Putamen (tissue), 1 donor: ENCODE data around the gene NUDT2.
"Not testable (repeated sequence)": the region's sequence is repeated elsewhere in the genome, so short reads cannot be mapped to it uniquely, and the experiment has no call there.

Experiments
- DNase-seq: peaks from one replicate; pipeline ENCODE4 v3.0.0-alpha.2; 2016; ENCODE audit warnings: low spot score

NUDT2 gene

GRCh38 chr9:34328987-34329832 lies at the start of gene NUDT2, which contains the start of gene KIF24:
Gene NUDT2, plus strand, starts transcription at chr9:34329569. Its CDS starts 9,471 bp downstream, at chr9:34339040.
Gene KIF24, minus strand, starts transcription at chr9:34329268. Its CDS starts 17,922 bp downstream, at chr9:34311346.
- peak; percentile 100 for DNase-seq

- DNase-seq: no peak
Observed at GRCh38 chr9:34282096-34282495, 47.3 kb upstream of the NUDT2 start.

GRCh38 chr9:34289159-34289558 lies 40.2 kb upstream of the NUDT2 start:
- DNase-seq: peak; percentile 39

- no peak for DNase-seq
Observed at GRCh38 chr9:34291023-34291422, 38.3 kb upstream of the NUDT2 start.

- no peak for DNase-seq
Observed at GRCh38 chr9:34291423-34291822, 37.9 kb upstream of the NUDT2 start.

- DNase-seq: no peak
Observed at GRCh38 chr9:34292552-34292951, 36.8 kb upstream of the NUDT2 start.

GRCh38 chr9:34301064-34301463 lies 28.3 kb upstream of the NUDT2 start:
- not testable (repeated sequence) for DNase-seq

- DNase-seq: not testable (repeated sequence)
Observed at GRCh38 chr9:34308316-34308715, 21.1 kb upstream of the NUDT2 start.

GRCh38 chr9:34310215-34310614 lies 19.2 kb upstream of the NUDT2 start:
- no peak for DNase-seq

- no peak for DNase-seq
Observed at GRCh38 chr9:34311499-34312185, 17.7 kb upstream of the NUDT2 start.

- DNase-seq: no peak
Observed at GRCh38 chr9:34317436-34317835, 11.9 kb upstream of the NUDT2 start.

- no peak for DNase-seq
Observed at GRCh38 chr9:34318163-34318790, 11.1 kb upstream of the NUDT2 start.

- no peak for DNase-seq
Observed at GRCh38 chr9:34321451-34321850, 7.9 kb upstream of the NUDT2 start.

GRCh38 chr9:34322899-34323591 lies 6.3 kb upstream of the NUDT2 start:
- DNase-seq: no peak

- DNase-seq: no peak
Observed at GRCh38 chr9:34326690-34327089, 2.7 kb upstream of the NUDT2 start.

- no peak for DNase-seq
Observed at GRCh38 chr9:34328500-34328986, 826 bp upstream of the NUDT2 start.

GRCh38 chr9:34331196-34331595 lies 1.8 kb downstream of the NUDT2 start:
- no peak for DNase-seq

GRCh38 chr9:34332076-34332964 lies 3.0 kb downstream of the NUDT2 start:
- peak; percentile 85 for DNase-seq

- peak; percentile 21 for DNase-seq
Observed at GRCh38 chr9:34333836-34334235, 4.5 kb downstream of the NUDT2 start.

- DNase-seq: peak; percentile 94
Observed at GRCh38 chr9:34334337-34334824, 5.0 kb downstream of the NUDT2 start.

- no peak for DNase-seq
Observed at GRCh38 chr9:34334916-34335315, 5.5 kb downstream of the NUDT2 start.
